Upper lobe of left lung (tissue), 4 donors: Measurements from ENCODE around the gene GABRA5.

Source experiments
- EP300 ChIP-seq, 4 donors: sonication (generic); formaldehyde crosslinking; IDR thresholded peaks; one replicate each; pipeline ENCODE4 v1.5.1; 2017; ENCODE audit warnings: antibody characterized with exemption in 4 of 4, control low read depth in 2 of 4
- POLR2A ChIP-seq, 4 donors: fragments of 450-650 bp; IDR thresholded peaks; one replicate each; pipeline ENCODE4 v1.5.1; 2016 to 2017; ENCODE audit warnings: antibody characterized with exemption in 4 of 4, mild to moderate bottlenecking in 2 of 4
- TF ChIP-seq, protein P1 (sequence below), 6 experiments: fragments of 450-650 bp in 4 of 6; fragments of 200-600 bp in 2 of 6; sonication (generic) in 2 of 6; IDR thresholded peaks; one replicate each; pipeline ENCODE4 v1.5.1; 2016 to 2019; ENCODE audit warnings: antibody characterized with exemption in 6 of 6

DNA sequence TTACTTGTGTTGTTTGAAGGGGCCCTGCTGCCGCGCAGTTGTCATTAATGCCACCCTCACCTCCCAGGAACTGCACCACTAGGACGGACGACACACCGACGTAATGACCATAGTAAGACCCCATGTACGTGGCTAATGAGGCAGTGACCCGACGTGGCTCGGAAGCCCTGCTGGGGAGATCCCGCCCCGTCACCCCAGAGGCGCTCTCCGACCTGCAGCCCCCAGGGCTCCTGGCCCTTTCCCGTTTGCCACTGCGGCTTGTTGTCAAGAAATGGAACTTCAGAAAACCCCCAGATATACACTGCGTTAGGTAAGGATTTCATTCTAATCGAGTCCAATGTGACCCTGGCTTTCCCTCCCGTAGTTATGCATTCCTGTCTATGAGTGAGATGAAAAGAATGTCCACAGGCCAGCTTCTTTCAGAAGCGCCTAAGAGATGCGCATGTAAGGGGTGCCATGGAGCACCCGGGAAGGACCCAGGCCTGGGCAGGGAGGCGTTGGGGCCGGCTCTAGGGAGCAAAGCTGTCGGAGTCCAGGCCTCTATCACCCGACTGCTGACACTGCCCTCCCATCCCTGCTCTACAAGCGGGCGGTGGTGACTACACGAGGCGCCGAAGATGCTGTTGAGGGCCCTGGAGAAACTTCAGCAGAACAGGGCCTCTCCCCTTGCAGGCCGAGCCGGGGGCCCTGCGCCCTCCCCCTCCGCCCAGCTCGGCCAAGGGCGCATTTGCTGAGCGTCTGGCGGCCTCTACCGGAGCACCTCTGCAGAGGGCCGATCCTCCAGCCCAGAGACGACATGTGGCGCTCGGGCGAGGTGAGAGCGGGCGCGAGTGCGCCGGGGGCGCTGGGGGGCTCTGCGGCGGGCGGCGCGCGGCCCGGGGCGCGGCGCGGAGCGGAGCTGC lies at the start of gene GABRA5:
- TF ChIP-seq, protein P1, sequence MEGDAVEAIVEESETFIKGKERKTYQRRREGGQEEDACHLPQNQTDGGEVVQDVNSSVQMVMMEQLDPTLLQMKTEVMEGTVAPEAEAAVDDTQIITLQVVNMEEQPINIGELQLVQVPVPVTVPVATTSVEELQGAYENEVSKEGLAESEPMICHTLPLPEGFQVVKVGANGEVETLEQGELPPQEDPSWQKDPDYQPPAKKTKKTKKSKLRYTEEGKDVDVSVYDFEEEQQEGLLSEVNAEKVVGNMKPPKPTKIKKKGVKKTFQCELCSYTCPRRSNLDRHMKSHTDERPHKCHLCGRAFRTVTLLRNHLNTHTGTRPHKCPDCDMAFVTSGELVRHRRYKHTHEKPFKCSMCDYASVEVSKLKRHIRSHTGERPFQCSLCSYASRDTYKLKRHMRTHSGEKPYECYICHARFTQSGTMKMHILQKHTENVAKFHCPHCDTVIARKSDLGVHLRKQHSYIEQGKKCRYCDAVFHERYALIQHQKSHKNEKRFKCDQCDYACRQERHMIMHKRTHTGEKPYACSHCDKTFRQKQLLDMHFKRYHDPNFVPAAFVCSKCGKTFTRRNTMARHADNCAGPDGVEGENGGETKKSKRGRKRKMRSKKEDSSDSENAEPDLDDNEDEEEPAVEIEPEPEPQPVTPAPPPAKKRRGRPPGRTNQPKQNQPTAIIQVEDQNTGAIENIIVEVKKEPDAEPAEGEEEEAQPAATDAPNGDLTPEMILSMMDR (IDR thresholded peaks at IDR 0.05), result no peak
- TF ChIP-seq EP300 (IDR thresholded peaks at IDR 0.05), result no peak
- no peak for TF ChIP-seq POLR2A (IDR thresholded peaks at IDR 0.05)
